ENCODE results near the gene PLCB1.

PLCB1 gene

GRCh38 chr20:8153281-8153908 is 21.3 kb downstream of the PLCB1 start:
- TF ChIP-seq CTCF (IDR thresholded peaks at IDR 0.05) = no peak

GRCh38 chr20:8154638-8155037 is 22.6 kb downstream of the PLCB1 start:
- no peak for TF ChIP-seq CTCF (IDR thresholded peaks at IDR 0.05)

- no peak for TF ChIP-seq CTCF (IDR thresholded peaks at IDR 0.05)
These were observed 23.2 kb downstream of the PLCB1 start for GRCh38 chr20:8155229-8155628.

- no peak for TF ChIP-seq CTCF (IDR thresholded peaks at IDR 0.05)
These were observed 23.7 kb downstream of the PLCB1 start for GRCh38 chr20:8155812-8156211.

- no peak for TF ChIP-seq CTCF (IDR thresholded peaks at IDR 0.05)
These were observed 24.4 kb downstream of the PLCB1 start for GRCh38 chr20:8156235-8157079.

GRCh38 chr20:8161264-8162071 is 29.4 kb downstream of the PLCB1 start:
- TF ChIP-seq CTCF (IDR thresholded peaks at IDR 0.05) = no peak

GRCh38 chr20:8162610-8163009 is 30.5 kb downstream of the PLCB1 start:
- no peak for TF ChIP-seq CTCF (IDR thresholded peaks at IDR 0.05)

All from LNCAP (cell line).